Measurements from ENCODE around the gene HS6ST3.

GRCh38 chr13:96781141-96781540, 691.2 kb downstream of the HS6ST3 start:
- TF ChIP-seq POLR2AphosphoS5 (IDR thresholded peaks at IDR 0.05) (no peak), CTCF (IDR thresholded peaks at IDR 0.05) (no peak), EP300 (IDR thresholded peaks at IDR 0.05; ENCODE audit: low read depth) (no peak)

Measured in transverse colon (tissue), 4 donors.